Activated gamma-delta T cell (primary cell): ENCODE data around the gene TJP1.
"Not testable (repeated sequence)": the region's sequence is repeated elsewhere in the genome, so short reads cannot be mapped to it uniquely, and the experiment has no call there.

Source experiments
- DNase-seq: peaks from one replicate; lab custom pipeline; 2025; lab: John Stamatoyannopoulos, UW

Gene TJP1

DNA sequence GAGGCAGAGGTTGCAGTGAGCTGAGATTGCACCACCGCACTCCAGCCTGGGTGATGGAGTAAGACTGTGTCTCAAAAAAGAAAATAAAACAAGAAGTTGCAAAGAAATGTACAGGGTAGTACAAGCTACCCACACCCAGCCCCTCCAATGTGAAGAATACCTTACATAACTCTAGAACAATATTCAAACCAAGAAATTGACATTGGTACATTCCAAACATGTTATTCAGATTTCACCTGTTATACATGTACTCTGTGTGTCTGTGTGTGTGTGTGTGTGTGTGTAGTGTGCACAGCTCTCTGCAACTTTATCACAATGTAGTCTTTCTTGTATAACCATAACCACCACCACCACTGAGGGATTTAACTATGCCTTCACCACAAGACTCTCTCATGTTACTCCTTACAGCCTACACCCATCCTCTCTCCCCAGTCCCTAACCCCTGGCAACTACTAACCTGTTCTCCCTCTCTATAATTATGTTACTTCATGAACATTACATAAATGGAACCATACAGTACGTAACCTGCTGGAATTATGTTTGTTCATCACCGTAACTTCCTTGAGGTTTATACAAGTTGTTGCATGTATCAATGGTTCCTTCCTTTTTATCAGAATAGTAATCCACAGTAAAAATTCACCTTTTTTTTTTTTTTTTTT lies 16.2 kb upstream of the TJP1 start:
- no peak for DNase-seq

DNA sequence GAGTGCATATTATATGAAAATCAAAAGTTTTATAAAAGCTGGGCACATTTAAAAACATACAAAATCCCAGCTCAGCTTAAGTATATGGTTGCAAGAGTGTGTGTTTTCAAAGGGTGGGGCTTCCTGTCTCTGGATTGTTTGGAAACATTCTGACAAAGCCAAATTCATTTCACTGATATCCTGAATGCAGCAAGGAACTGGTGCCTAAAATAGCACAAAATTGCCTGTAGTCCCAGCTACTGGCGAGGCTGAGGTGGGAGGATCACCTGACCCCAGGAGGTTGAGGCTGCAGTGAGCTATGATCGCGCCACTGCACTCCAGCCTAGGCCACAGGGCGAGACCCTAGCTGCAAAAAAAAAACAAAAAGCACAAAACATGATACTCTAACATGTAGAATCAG lies 13.0 kb upstream of the TJP1 start:
- DNase-seq: no peak

GRCh38 chr15:29832709-29833108 lies 10.4 kb upstream of the TJP1 start:
- no peak for DNase-seq

DNA sequence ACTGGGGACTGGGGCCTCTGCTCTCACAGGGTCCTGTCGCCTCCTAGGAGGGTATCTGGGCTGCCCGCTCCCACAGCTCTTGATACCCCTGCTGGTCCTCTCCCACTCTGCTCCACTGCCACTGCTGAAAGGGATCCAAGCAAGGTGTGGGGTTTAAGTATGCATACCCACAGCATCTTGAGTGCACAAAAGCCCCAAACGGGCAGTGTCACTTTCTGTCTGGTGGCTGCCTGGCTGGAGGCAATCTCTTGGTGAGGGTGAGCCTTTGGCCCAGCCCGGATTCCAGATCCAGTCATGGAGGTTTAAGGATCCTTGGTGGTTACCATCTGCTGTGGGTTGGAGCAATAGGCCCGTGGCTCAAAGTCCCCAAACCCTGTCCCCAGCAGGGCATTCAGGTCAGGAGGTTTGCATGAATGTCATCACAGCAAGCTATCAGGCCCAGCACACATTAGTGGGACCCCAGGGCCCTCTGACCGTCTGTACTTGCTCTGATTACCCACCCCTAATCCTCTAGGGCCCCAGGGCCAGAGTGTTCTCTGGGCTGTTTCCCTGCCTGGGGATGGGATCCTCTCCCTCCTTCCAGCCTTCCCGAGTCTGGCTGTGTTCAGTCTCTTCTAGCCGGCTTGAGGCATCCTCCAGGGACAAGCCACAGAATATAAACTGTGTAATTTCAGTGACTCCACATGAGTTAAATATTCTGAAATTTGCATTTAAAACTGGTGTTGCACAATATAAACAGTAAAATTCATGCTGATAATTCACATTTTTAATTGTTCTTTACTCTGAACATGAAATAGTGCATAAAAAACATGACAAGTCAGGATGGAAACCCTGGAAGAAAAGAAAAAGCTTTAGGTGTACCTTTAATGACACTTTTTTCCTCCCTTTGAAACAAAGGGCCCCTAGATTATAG lies 4.9 kb upstream of the TJP1 start:
- no peak for DNase-seq

DNA sequence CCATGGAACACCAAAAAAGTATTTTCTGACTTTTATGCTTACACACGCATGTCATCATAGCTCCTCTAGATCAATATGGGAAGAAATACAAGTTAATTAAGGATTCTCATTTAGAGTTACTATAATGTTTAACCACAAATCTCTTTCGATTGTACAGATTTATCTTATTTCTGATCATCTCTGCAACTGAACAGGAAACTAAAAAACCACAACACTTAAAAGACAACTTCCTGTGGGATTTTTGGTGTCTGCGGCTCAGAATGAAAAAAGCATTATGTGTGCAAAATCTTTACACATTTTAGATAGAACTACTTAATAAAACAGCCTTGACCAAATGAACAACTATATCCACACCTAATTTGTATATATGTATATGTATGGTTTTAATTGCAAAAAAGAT lies 3.0 kb upstream of the TJP1 start:
- no peak for DNase-seq

- no peak for DNase-seq
Observed at GRCh38 chr15:29822684-29823459, 604 bp upstream of the TJP1 start.

- no peak for DNase-seq
Observed at GRCh38 chr15:29821416-29822099, 710 bp downstream of the TJP1 start.

GRCh38 chr15:29820394-29821154 lies 1.7 kb downstream of the TJP1 start:
- DNase-seq: no peak

GRCh38 chr15:29819979-29820378 lies 2.3 kb downstream of the TJP1 start:
- no peak for DNase-seq

DNA sequence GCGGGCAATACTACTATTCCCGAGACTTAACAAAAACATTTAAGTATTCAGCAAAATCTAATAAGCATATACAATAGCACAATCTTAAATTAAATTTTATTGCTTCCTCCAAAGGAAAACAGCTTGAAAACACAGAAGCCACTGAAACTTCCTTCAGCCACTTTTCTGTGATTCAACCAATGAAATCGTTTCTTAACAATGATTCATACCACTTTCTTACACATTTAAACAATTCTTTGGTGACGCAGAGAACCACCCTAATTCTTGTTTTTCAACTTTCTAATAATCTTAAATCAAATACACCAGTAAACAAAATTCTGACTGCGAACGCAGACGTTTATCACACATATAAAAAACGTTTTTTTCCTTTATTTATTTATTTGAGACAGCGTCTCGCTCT lies 4.1 kb downstream of the TJP1 start:
- DNase-seq: no peak

DNA sequence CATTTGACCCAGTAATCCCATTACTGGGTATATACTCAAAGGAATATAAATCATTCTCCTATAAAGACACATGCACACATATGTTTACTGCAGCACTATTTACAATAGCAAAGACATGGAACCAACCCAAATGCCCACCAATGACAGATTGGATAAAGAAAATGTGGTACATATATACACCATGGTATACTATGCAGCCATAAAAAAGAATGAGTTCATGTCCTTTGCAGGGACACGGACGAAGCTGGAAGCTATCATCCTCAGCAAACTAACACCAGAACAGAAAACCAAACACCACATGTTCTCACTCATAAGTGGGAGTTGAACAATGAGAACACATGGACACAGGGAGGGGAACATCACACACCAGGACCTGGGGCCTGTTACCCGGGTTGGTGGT lies 4.8 kb downstream of the TJP1 start:
- DNase-seq: not testable (repeated sequence)

GRCh38 chr15:29815000-29815710 lies 7.1 kb downstream of the TJP1 start:
- DNase-seq: no peak

DNA sequence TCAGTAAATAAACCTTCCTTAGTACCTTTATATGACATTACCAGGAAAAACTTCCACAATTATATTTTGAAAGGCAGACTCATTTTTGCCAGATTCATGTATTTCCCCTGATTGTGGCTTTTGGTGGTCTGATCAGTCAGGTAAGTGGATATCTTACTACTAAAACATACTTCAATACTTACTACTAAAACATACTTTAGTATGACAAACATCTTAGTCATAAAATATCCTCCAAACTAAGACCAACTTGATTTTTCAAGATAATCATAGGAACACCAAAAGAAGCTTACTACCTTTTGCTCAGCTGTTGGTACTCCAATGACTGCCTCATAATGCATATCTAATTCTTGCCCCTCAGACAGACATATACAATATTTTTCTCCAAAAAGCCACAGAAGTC lies 9.3 kb downstream of the TJP1 start:
- DNase-seq: no peak

GRCh38 chr15:29812384-29812694 lies 9.9 kb downstream of the TJP1 start:
- no peak for DNase-seq

- no peak for DNase-seq
Observed at GRCh38 chr15:29811691-29812383, 10.4 kb downstream of the TJP1 start.

DNA sequence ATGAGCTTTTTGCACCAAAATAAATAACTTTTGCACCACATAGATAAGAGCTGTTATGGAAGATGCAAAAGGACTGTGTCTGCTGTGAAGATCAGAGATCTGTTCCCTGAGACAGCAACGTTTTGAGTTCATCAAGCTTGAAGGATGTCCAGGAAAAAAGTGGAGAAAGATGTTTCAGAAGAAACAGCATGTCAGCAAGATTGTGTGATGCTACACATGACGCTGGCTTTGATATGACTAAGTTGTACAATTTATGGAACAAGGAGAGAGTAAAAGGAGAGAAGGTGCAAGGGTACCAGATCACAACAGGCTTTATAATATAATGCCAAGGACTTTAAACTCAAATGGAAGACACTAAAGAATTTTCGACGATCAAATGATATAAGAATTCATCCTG lies 16.6 kb downstream of the TJP1 start:
- DNase-seq: no peak

- DNase-seq: no peak
Observed at GRCh38 chr15:29805043-29805707, 17.1 kb downstream of the TJP1 start.

- no peak for DNase-seq
Observed at GRCh38 chr15:29802411-29802810, 19.9 kb downstream of the TJP1 start.

DNA sequence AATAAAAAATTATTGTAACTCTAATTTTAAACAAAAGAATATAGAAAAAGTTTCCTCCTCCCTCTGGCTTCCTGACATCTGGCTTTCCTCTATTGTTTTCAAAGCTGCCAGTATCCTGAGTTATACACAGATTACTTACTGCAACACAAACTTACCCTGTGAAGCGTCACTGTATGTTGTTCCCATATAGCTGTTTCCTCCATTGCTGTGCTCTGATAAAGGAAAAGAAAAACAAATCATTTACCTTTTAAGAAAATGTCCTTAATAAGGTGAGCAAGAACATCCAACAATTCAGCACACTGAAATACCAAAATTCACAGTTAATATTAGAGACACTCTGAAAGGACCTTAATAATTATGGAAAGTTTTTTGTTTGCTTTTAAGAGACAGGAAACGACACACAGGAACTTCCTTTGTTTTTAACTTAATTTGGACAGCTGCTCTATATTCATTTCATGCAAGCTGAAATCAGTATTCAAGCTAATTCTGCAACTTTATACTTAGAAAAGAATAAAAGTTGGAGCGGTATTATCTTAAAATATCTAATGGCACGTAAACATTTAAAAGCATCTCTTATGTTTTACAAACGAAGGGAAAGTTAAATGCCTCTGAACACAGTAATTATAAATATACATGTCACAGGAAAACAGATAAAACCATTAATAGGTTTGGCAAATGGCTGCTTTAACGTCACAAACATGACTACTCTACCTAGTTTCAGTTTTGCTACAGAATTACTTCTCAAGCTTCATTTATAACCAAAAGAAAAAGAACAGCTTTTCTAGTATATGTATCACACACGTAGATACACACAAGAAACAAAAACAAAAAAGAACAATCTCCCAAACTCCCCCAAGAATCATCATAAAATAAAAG lies 21.5 kb downstream of the TJP1 start:
- no peak for DNase-seq
